Epithelial cell of esophagus (primary cell): ENCODE measurements around the gene IRF6.

ENCODE experiments used
- DNase-seq: peaks from one replicate; pipeline ENCODE4 v3.0.0; 2010; ENCODE audit warnings: low read depth
- H3K4me3 ChIP-seq: 2 replicates; pipeline ENCODE4 v1.5.1; 2011; ENCODE audit warnings: mild to moderate bottlenecking, low read length, control low read depth
- CTCF ChIP-seq: IDR thresholded peaks from 2 replicates; pipeline ENCODE4 v1.5.1; 2011; ENCODE audit warnings: low read depth, mild to moderate bottlenecking, low read length, control low read depth, inconsistent platforms; ENCODE audit not compliant: insufficient read depth; ENCODE audit errors: missing control alignments

Gene IRF6

DNA sequence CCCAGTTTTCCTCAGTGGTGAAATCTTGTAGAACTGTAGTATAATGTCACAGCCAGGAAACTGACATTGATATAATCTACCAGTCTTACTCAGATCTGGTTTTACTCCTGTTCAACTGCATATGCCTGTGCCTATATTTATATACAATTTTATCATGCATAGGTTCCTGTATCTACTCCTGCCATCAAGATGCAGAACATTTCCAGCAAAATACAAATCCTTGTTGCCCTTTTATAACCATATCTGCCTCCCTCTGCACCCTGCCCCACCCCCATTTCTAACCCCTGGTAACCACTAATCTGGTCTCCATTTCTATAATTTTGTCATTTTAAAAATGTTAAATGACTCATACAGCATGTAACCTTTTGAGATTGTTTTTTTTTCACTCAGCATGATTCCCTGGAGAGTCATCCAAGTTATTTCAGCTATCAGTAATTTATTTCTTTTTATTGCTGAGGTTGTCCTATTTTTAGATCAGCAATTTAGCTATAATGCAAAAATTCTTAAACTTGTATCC lies 29.9 kb upstream of the IRF6 start:
- no peak for TF ChIP-seq CTCF
- DNase-seq, result no peak
- no peak overlapping the region for H3K4me3 ChIP-seq

DNA sequence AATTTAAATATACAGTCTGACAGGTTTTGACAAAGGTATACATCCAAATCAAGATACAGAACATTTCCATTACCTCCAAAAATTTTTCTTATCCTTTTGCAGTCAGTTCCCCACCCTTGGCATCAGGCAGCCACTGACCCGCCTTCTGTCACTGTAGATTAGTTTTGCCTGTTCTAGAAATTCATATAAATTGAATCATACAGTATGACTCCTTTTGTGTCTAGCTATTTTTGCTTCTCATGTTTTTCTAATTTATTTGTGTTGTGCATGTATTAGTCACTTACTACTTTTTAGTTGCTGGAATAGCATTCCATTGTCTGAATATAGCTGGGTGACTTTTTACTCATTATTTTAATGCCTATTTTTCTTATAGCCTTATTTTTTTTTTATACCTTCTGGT lies 25.7 kb upstream of the IRF6 start:
- TF ChIP-seq CTCF, result no peak
- no peak overlapping the region for H3K4me3 ChIP-seq
- peak; percentile 49 for DNase-seq

DNA sequence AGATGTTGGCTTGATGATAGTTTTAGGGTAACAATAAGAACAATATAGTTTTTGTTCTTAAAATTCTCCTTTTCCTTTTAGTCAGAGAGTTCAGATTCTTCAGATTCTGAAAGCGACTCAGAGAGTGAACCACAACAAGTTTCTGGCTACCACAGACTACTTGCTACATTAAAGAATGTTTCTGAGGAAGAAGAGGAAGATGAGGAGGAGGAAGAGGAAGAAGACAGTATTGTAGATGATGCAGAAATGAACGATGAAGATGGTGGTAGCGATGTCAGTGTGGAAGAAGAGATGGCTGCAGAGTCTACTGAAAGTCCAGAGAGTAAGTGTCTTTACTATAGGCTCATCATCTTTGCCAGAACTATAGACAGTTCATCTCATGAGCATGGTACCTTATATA lies 24.8 kb upstream of the IRF6 start:
- H3K4me3 ChIP-seq, result no peak overlapping the region
- no peak for TF ChIP-seq CTCF
- DNase-seq, result no peak

DNA sequence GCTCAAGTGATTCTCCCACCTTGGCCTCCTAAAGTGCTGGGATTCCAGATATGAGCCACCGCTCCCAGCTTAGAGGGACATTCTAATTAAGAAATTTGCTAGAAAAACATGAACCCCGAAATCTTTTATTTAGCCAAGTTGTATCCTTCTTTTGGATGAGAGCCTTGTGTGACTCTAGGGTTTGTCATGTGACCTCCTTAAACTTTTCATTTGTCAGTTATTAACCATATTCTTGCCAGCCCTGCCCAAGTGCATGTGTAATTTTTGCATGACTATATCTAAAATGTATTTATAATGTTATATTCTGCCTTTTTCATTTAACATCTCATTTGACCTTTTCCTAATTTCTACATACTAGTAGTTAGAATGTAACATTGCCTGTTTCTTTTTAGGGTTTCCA lies 23.8 kb upstream of the IRF6 start:
- DNase-seq, result no peak
- no peak for TF ChIP-seq CTCF
- H3K4me3 ChIP-seq, result no peak overlapping the region

DNA sequence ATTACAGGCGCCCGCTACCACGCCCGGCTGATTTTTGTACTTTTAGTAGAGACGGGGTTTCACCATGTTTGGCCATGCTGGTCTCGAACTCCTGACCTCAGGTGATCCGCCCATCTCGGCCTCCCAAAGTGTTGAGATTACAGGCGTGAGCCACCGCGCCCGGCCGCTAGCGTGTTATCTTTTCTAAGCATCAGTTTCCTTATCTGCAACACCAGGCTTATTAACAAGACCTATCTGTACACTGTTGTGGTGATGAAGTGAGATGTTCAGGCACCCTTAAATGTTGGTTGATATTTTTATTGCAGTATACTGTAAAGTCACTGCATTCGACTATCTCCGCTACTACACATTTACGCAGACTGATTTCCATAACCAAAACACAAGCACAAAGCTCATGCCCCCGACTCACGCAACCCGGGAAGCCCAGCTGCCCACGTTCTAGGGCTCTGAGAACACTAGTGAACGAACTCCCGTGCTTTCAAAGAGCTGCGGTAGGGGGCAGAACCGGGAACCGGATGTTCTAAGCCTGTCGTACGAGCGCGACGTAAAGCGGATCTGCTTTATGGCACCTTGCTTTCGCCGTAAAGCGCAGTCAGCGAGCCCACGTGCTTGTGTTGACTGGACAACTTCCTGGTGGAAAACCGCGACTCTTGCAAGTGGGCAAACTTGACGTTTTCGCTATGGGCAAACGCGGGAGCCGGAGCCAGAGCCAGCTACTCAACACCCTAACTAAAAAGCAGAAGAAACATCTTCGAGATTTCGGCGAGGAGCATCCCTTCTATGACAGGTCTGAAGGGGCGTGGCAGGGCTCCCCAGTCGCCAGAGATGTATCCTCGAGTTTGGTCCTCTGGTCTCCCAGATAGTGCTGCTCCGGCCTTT lies 21.7 kb upstream of the IRF6 start, which contains the start of gene UTP25:
TSS of gene UTP25 (plus strand) at position 589 of the 879 bp plus-strand sequence. CDS start at position 681, 92 bp downstream.
- peak within 1 kb of the TSS; percentile 97 for H3K4me3 ChIP-seq
- peak; percentile 83 for TF ChIP-seq CTCF
- DNase-seq, result peak; percentile 97

GRCh38 chr1:209825591-209826434 lies 19.9 kb upstream of the IRF6 start:
- peak; percentile 97 for DNase-seq
- TF ChIP-seq CTCF, result no peak

More at GRCh38 chr1:209825591-209826434, 19.9 kb upstream of the IRF6 start:
- no peak overlapping the region for H3K4me3 ChIP-seq
